HCT116 (cell line): Measurements from ENCODE around the gene ZNF57. TPM values are rescaled to one million over a fixed set of nuclear protein-coding genes. Genes with fewer than 3 reads are reported as not detected.

Experiments used
- ATAC-seq: fragments of 200-7000 bp; cut with Tn5 transposase; 2 replicates; pipeline ENCODE4 v1.9.1; 2020; ENCODE audit warnings: mild to moderate bottlenecking, moderate library complexity
- BruUV-seq: library from RNA; stranded (reverse); fragments of 400-500 nt; replicated peaks from 2 replicates; lab custom pipeline; 2021; lab: Mats Ljungman, UMichigan
- CTCF ChIA-PET: fragments of 300-600 bp; sonication (Branson Sonifier 250); formaldehyde crosslinking; loops from one replicate; lab custom pipeline; 2021; ENCODE audit warnings: antibody characterized with exemption; lab: Charles Lee
- POLR2A ChIA-PET: fragments of 300-600, 350-600 bp; sonication (Branson Sonifier 250); formaldehyde crosslinking; loops from one replicate; lab custom pipeline; 2021; ENCODE audit warnings: antibody characterized with exemption; lab: Charles Lee
- RAD21 ChIA-PET, 2 experiments: fragments of 300-600 bp; sonication (Branson Sonifier 250); formaldehyde crosslinking; loops; one replicate each; lab custom pipeline; 2023; ENCODE audit warnings: low total read pairs in 2 of 2; ENCODE audit not compliant: uncharacterized antibody in 2 of 2, unreplicated experiment in 2 of 2, low non-redundant PET in 1 of 2; lab: Charles Lee
- DNase-seq: peaks from one replicate; pipeline ENCODE4 v3.0.0-alpha.2; 2010; ENCODE audit warnings: low read depth, low spot score
- H2AFZ ChIP-seq: fragments of 200-600 bp; shearing (Covaris generic), sonication (generic); 2 replicates; pipeline ENCODE4 v1.6.1; 2017; ENCODE audit warnings: low read depth, mixed run types, mixed read lengths, antibody characterized with exemption, low read length; ENCODE audit not compliant: poor library complexity, severe bottlenecking
- H3K27ac ChIP-seq: 2 replicates; pipeline ENCODE4 v1.5.1; 2012; ENCODE audit warnings: low read depth, low read length
- H3K27me3 ChIP-seq: fragments of 200-600 bp; sonication (generic); 2 replicates; pipeline ENCODE4 v1.6.1; 2016; ENCODE audit warnings: mixed run types, low read length, mixed read lengths; ENCODE audit not compliant: insufficient read depth
- H3K36me3 ChIP-seq, 2 experiments: fragments of 200-500 bp in 1 of 2; fragments of 200-600 bp in 1 of 2; sonication (Bioruptor generic) in 1 of 2; sonication (generic) in 1 of 2; 2 replicates each; pipeline versions ENCODE4 v1.5.1 to v1.6.1; 2014 to 2016; ENCODE audit warnings: low read length in 2 of 2, inconsistent platforms in 1 of 2, mixed read lengths in 1 of 2, mixed run types in 1 of 2; ENCODE audit not compliant: insufficient read depth in 2 of 2, control insufficient read depth in 1 of 2
- H3K4me1 ChIP-seq, 2 experiments: fragments of 200-600 bp in 1 of 2; sonication (generic) in 1 of 2; 2 replicates each; pipeline versions ENCODE4 v1.5.1 to v1.6.1; 2012 to 2017; ENCODE audit warnings: low read length in 2 of 2, inconsistent platforms in 1 of 2, mild to moderate bottlenecking in 1 of 2, mixed read lengths in 1 of 2, mixed run types in 1 of 2, moderate library complexity in 1 of 2; ENCODE audit not compliant: insufficient read depth in 2 of 2, control insufficient read depth in 1 of 2
- H3K4me2 ChIP-seq: fragments of 200-600 bp; sonication (generic); 2 replicates; pipeline ENCODE4 v1.6.1; 2017; ENCODE audit warnings: mixed run types, low read length, mixed read lengths
- H3K4me3 ChIP-seq, 2 experiments: fragments of 200-600 bp in 1 of 2; sonication (generic) in 1 of 2; replicated peaks in 1 of 2; 2 replicates each; pipeline ENCODE4 v1.5.1; 2011 to 2016; ENCODE audit warnings: low read length in 2 of 2, control low read depth in 1 of 2, low read depth in 1 of 2, mild to moderate bottlenecking in 1 of 2, mixed read lengths in 1 of 2, mixed run types in 1 of 2
- H3K79me2 ChIP-seq: fragments of 200-600 bp; sonication (generic); 2 replicates; pipeline ENCODE4 v1.6.1; 2017; ENCODE audit warnings: mild to moderate bottlenecking, mixed run types, low read length, moderate library complexity, mixed read lengths; ENCODE audit not compliant: insufficient read depth
- H3K9ac ChIP-seq: fragments of 200-600 bp; sonication (generic); 2 replicates; pipeline ENCODE4 v1.6.1; 2016; ENCODE audit warnings: low read length, mixed read lengths
- H3K9me2 ChIP-seq: fragments of 200-600 bp; sonication (generic), shearing (Covaris generic); 2 replicates; pipeline ENCODE4 v1.6.1; 2017; ENCODE audit warnings: mixed run types, mild to moderate bottlenecking, moderate library complexity; ENCODE audit not compliant: insufficient read depth
- H3K9me3 ChIP-seq, 2 experiments: fragments of 200-500 bp in 1 of 2; fragments of 200-600 bp in 1 of 2; sonication (Bioruptor generic) in 1 of 2; sonication (generic) in 1 of 2; 2 replicates each; pipeline ENCODE4 v1.6.1; 2014 to 2017; ENCODE audit warnings: low read length in 2 of 2, mixed read lengths in 2 of 2, inconsistent platforms in 1 of 2, low read depth in 1 of 2, mild to moderate bottlenecking in 1 of 2, mixed run types in 1 of 2, moderate library complexity in 1 of 2; ENCODE audit not compliant: control insufficient read depth in 1 of 2, insufficient read depth in 1 of 2
- H4K20me1 ChIP-seq: fragments of 200-600 bp; sonication (generic), shearing (Covaris generic); 2 replicates; pipeline ENCODE4 v1.6.1; 2017; ENCODE audit warnings: mixed run types, mild to moderate bottlenecking, moderate library complexity; ENCODE audit not compliant: insufficient read depth
- CBX3 ChIP-seq: IDR thresholded peaks from 2 replicates; pipeline ENCODE4 v1.6.1; 2012; ENCODE audit warnings: low read depth
- CEBPB ChIP-seq: IDR thresholded peaks from 2 replicates; pipeline ENCODE4 v1.6.1; 2012; ENCODE audit warnings: low read depth
- FOSL1 ChIP-seq: IDR thresholded peaks from 2 replicates; pipeline ENCODE4 v1.6.1; 2012; ENCODE audit warnings: low read depth
- JUND ChIP-seq: IDR thresholded peaks from 2 replicates; pipeline ENCODE4 v1.6.1; 2012
- POLR2A ChIP-seq: IDR thresholded peaks from 2 replicates; pipeline ENCODE4 v1.7.0; 2011; ENCODE audit warnings: borderline replicate concordance; ENCODE audit not compliant: insufficient read depth, insufficient read length; ENCODE audit errors: extremely low read depth
- POLR2AphosphoS5 ChIP-seq: IDR thresholded peaks from 2 replicates; pipeline ENCODE4 v1.6.1; 2011; ENCODE audit warnings: mild to moderate bottlenecking, low read depth, low read length, moderate library complexity
- REST ChIP-seq: IDR thresholded peaks from 2 replicates; pipeline ENCODE4 v1.6.1; 2012; ENCODE audit warnings: low read depth
- SIN3A ChIP-seq: IDR thresholded peaks from 2 replicates; pipeline ENCODE4 v1.6.1; 2012; ENCODE audit warnings: low read depth
- SP1 ChIP-seq: IDR thresholded peaks from 2 replicates; pipeline ENCODE4 v1.6.1; 2012; ENCODE audit warnings: low read depth
- SRF ChIP-seq: IDR thresholded peaks from 2 replicates; pipeline ENCODE4 v1.6.1; 2012; ENCODE audit warnings: low read depth
- ZBTB33 ChIP-seq: IDR thresholded peaks from 2 replicates; pipeline ENCODE4 v1.6.1; 2011; ENCODE audit warnings: mild to moderate bottlenecking, low read length, moderate library complexity; ENCODE audit not compliant: insufficient replicate concordance; ENCODE audit errors: extremely low read depth
- ZFX ChIP-seq: fragments of 450-650 bp; IDR thresholded peaks from 2 replicates; pipeline ENCODE4 v1.6.1; 2017
- ZNF274 ChIP-seq: fragments of 200-500 bp; sonication (Bioruptor generic); IDR thresholded peaks from 2 replicates; pipeline ENCODE4 v1.6.1; 2014; ENCODE audit warnings: mild to moderate bottlenecking, low read depth, low read length, inconsistent platforms
- intact Hi-C: fragments of 100-400 bp; cut with micrococcal nuclease; formaldehyde crosslinking; loops from 2 replicates; pipeline ENCODE4 v1.10.0; 2022
- total RNA-seq: library from RNA; stranded (reverse); gene quantifications from one replicate; pipeline ENCODE4 v1.2.1, GENCODE V29; 2021; ENCODE audit not compliant: unreplicated experiment
- TF ChIP-seq, protein P1 (sequence below): IDR thresholded peaks from 2 replicates; pipeline ENCODE4 v1.6.1; 2012
- TF ChIP-seq, protein P2 (sequence below): IDR thresholded peaks from 2 replicates; pipeline ENCODE4 v1.6.1; 2012

The ZNF57 gene
- total RNA-seq, 1 experiment from 2014 or later = 8.3 TPM

DNA sequence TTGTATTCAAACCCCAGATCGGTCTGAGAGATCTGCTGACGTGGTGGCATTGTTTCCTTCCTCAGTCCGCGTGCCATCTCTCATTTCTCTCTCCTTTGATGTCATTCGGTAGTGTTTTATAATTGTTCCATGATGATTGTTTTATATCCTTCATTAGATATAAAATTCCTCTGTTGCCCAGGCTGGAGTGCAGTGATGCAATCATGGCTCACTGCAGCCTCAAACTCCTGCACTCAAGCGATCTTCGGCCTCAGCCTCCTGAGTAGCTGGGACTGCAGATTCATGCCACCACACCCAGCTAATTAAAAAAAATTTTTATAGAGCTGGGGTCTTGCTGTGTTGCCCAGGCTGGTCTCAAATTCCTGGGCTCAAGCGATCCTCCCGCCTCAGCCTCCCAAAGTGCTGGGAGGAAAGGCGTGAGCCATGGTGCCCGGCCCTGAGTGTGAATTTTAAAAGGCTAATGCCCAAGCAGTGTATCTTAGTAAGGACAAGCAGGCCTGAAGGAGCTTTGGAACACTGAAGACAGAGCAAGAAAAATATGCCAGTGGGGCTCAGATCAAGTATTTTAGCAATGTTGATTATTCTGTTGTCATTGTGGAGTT lies 5.3 kb downstream of the ZNF57 start:
- Histone ChIP-seq H3K27ac (no peak overlapping the region), H4K20me1 (0 out of 2 replicates have a peak, but pooled peaks cover 3% of the 10 kb centered on the region), H3K4me2 (no peak overlapping the region), H3K4me1 (peaks cover 4 to 14% of the 10 kb centered on the region in 2 experiments; a peak in 3 of 4 replicates), H3K27me3 (no peaks in the 10 kb centered on the region), H3K36me3 (peaks cover 0 to 2% of the 10 kb centered on the region in 2 experiments; a peak in 1 of 4 replicates), H3K9ac (no peak overlapping the region)
- intact Hi-C loops = no loop called here
- ChIA-PET CTCF (no interaction called here), POLR2A (no interaction called here)
- no TSS peak for BruUV-seq
- no peak for DNase-seq
- TF ChIP-seq ZNF274 = no peak
- TF ChIP-seq, all 23 proteins: peak for 0
- no peak overlapping the region for H2AFZ ChIP-seq
- no peaks in the 10 kb centered on the region for H3K9me2 ChIP-seq
- ATAC-seq = no peak
- H3K9me3 ChIP-seq = no peaks in the 10 kb centered on the region
- peaks cover 81% of the 10 kb centered on the region for H3K79me2 ChIP-seq
- no peak overlapping the region for H3K4me3 ChIP-seq
- RAD21 ChIA-PET = no interaction called here

DNA sequence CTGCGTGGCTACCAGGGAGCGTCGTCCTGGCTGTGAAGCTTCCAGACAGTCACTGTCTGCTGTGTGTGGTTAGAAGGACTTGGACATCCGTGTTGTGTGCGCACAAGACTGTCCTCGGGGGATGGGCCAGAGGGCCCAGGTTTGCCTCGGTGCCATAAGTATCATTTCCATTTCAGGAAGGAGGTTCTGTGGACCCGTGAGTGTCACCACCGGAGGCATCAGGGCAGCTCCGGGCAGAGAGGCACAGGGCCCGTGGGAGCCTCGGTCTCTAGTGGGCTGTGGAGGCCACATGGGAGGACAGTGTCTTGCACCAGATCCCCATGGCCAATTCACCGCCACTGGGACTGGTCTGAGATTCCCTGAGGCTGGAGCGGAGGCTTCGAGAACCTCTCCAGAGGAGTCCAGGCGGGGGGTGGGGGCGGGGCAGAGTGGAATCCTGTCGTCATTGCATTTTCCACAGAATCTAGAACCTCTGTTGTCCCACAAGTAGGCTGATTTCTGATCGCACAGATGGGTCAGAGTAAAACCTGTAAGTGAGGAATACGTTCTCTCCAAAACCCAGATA lies 6.0 kb downstream of the ZNF57 start:
- Histone ChIP-seq H3K36me3 (peaks cover 0 to 2% of the 10 kb centered on the region in 2 experiments; a peak in 1 of 4 replicates), H3K9me2 (no peaks in the 10 kb centered on the region), H3K9me3 (no peaks in the 10 kb centered on the region), H3K4me2 (no peak overlapping the region), H4K20me1 (0 out of 2 replicates have a peak, but pooled peaks cover 3% of the 10 kb centered on the region), H3K27me3 (no peaks in the 10 kb centered on the region), H3K79me2 (peaks cover 82% of the 10 kb centered on the region), H3K4me1 (peaks cover 4 to 13% of the 10 kb centered on the region in 2 experiments; a peak in 3 of 4 replicates), H2AFZ (no peak overlapping the region), H3K9ac (no peak overlapping the region), H3K27ac (no peak overlapping the region), H3K4me3 (no peak overlapping the region)
- CTCF ChIA-PET = no interaction called here
- no TSS peak for BruUV-seq
- POLR2A ChIA-PET = no interaction called here
- intact Hi-C loops = no loop called here
- ATAC-seq (no peak), DNase-seq (no peak)
- RAD21 ChIA-PET = no interaction called here
- TF ChIP-seq SRF (no peak), FOSL1 (no peak), ZBTB33 (no peak), JUND (no peak), POLR2AphosphoS5 (no peak), CBX3 (no peak), POLR2A (no peak), SP1 (no peak), SIN3A (no peak), ZFX (no peak), REST (no peak), CEBPB (no peak)
- TF ChIP-seq, protein P1, sequence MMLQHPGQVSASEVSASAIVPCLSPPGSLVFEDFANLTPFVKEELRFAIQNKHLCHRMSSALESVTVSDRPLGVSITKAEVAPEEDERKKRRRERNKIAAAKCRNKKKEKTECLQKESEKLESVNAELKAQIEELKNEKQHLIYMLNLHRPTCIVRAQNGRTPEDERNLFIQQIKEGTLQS = no peak
- TF ChIP-seq, protein P2, sequence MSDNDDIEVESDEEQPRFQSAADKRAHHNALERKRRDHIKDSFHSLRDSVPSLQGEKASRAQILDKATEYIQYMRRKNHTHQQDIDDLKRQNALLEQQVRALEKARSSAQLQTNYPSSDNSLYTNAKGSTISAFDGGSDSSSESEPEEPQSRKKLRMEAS = no peak
